Astrocyte of the cerebellum (primary cell): Measurements from ENCODE around the gene TECR.

ENCODE experiments used
- DNase-seq: peaks from one replicate; pipeline ENCODE4 v3.0.0-alpha.2; 2011; ENCODE audit warnings: low read depth
- H3K4me3 ChIP-seq: 2 replicates; pipeline ENCODE4 v1.5.1; 2011; ENCODE audit warnings: mild to moderate bottlenecking, low read depth, low read length, moderate library complexity
- in situ Hi-C: cut with HindIII; loops from 2 replicates; pipeline ENCODE4 v1.10.0; 2017; ENCODE audit warnings: low sequenced_read_pairs
- TF ChIP-seq, protein P1 (sequence below): IDR thresholded peaks from 2 replicates; pipeline ENCODE4 v1.5.1; 2012; ENCODE audit warnings: low read length, low read depth, moderate library complexity, mild to moderate bottlenecking; ENCODE audit errors: missing control alignments

The TECR gene

DNA sequence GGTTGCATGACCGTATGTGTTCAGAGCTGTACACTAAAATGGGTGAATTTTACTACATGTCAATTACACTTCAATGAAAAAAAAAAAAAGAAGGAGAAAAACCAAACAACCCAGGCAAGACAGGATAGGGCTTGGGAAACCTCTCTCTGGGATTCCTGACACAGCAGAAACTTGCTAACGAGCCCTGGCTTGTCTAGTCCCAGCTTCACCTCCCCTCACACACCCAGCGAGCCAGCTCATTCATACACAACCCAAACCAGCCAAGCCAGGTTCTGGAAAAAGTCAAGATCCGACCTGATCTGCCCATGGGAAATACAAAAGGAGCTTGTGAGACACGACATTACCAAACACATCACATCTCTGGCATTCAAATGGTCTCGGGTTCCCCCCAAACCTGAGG, 3.7 kb upstream of the TECR start:
- TF ChIP-seq, protein P1, sequence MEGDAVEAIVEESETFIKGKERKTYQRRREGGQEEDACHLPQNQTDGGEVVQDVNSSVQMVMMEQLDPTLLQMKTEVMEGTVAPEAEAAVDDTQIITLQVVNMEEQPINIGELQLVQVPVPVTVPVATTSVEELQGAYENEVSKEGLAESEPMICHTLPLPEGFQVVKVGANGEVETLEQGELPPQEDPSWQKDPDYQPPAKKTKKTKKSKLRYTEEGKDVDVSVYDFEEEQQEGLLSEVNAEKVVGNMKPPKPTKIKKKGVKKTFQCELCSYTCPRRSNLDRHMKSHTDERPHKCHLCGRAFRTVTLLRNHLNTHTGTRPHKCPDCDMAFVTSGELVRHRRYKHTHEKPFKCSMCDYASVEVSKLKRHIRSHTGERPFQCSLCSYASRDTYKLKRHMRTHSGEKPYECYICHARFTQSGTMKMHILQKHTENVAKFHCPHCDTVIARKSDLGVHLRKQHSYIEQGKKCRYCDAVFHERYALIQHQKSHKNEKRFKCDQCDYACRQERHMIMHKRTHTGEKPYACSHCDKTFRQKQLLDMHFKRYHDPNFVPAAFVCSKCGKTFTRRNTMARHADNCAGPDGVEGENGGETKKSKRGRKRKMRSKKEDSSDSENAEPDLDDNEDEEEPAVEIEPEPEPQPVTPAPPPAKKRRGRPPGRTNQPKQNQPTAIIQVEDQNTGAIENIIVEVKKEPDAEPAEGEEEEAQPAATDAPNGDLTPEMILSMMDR = no peak
- no peak overlapping the region for H3K4me3 ChIP-seq
- DNase-seq = no peak
- in situ Hi-C loops = no loop called here

DNA sequence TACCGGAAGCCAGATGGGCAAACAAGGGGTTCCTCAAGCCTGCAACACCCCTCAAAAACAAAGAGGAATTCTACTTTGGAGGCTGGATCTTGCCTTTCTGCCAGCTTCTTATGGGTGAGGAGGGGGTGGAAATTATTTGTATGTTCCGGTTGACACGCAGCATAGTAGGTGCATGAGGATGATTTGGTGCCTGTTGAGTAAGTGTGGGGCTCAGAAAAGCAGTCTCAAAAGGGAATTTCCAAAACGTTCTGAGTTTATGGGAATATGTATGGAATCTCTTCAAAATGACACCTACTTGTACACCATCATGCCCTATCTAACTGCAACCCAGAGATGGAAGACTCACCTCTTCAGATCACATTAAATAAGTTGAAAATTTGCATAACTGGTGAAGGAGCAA, 3.0 kb upstream of the TECR start:
- TF ChIP-seq, protein P1 = no peak
- H3K4me3 ChIP-seq = no peak overlapping the region
- in situ Hi-C loops = no loop called here
- no peak for DNase-seq

DNA sequence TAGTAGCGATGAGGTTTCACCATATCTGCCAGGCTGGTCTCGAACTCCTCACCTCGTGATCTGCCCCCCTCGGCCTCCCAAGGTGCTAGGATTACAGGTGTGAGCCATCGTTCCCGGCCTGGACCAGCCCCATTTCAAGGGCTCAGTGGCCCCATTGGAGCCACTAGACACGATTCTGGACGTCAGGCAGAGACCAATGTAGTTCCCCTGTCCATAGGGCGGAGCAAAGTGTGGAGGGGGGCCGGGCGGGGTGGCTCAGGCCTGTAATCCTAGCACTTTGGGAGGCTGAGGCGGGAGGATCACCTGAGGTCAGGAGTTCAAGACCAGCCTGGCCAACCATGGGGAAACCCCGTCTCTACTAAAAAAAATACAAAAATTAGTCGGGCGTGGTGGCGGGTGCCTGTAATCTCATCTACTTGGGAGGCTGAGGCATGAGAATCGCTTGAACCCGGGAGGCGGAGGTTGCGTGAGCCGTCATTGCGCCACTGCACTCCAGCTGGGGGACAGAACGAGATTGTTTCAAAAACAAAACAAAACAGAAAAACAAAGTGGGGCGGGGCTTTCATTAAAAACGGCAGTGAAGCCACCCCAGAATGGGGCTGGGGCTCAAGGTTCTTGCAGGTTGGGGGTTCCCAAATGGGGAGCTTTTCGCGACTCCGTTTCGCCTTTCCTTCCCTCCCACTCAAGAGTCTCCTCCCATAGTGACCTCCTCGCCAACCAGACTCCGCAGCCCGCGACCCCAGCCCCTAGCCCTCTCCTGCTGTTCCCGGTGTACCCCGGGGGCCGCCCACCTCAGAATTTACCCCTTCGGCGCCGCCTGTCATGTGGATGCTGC, 758 bp upstream of the TECR start:
- TF ChIP-seq, protein P1 = no peak
- DNase-seq = no peak
- in situ Hi-C loops = no loop called here
- H3K4me3 ChIP-seq = peak overlapping the region; percentile 98

DNA sequence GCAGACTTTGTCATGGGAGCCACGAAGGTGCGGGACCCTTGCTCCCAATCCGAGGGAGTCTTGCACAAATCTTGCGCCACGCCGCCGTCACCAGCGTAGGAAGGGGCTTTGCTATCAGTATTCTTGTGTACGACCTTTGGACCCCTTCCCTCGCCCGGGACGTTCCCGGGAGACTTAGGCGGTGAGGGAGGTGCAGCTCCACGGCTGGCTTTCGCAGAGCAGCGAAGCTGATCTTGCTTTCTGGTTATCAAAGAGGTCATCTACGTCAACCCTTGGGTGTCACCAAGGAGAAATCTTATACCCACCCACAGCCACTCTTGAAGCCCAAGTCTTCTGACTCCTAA, 583 bp downstream of the TECR start:
- no peak for DNase-seq
- peak overlapping the region; percentile 98 for H3K4me3 ChIP-seq
- in situ Hi-C loops = no loop called here
- TF ChIP-seq, protein P1 = no peak

DNA sequence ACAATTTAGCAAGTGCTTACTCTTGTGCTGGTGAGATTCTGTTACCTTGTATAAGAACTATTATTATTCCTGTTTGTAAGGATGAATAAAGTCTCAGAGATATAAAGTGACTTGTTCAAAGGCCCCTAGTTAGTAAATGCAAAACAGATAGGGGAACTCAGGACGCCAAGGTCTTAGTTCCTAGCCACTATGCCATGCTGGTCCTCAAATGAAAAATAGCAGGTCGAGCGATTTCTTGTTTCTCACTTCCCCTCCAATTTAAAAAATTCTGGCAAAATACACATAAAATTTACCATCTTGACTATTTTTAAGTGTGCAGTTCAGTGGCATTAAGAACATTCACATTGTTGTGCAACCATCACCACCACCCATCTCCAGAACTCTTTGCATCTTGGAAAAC, 1.1 kb downstream of the TECR start:
- in situ Hi-C loops = no loop called here
- TF ChIP-seq, protein P1 = no peak
- peak overlapping the region; percentile 98 for H3K4me3 ChIP-seq
- DNase-seq = no peak

DNA sequence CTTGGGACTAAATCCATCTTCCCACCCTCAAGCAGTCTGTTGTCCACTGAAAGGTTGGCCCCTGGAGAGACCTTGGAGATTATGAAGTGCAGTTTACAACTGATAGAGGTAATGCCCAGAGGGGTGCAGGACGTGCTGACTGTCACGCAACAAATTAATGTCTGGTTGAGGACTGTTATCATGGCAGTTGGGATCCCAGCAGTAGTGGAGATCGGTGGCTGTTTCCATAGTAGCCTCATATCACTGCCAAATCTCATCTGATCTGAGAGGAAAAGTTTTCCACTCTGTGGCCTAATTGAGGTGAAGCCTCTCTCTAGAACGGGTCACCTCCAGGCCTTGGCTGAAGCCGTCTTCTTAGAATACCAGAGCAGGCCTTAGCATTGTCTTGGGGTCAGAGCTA, 4.1 kb downstream of the TECR start:
- TF ChIP-seq, protein P1 = no peak
- no peak overlapping the region for H3K4me3 ChIP-seq
- in situ Hi-C loops = no loop called here

More for the DNA sequence above, 4.1 kb downstream of the TECR start:
- no peak for DNase-seq
